ENCODE measurements around the gene ISM1.

Gene ISM1

DNA sequence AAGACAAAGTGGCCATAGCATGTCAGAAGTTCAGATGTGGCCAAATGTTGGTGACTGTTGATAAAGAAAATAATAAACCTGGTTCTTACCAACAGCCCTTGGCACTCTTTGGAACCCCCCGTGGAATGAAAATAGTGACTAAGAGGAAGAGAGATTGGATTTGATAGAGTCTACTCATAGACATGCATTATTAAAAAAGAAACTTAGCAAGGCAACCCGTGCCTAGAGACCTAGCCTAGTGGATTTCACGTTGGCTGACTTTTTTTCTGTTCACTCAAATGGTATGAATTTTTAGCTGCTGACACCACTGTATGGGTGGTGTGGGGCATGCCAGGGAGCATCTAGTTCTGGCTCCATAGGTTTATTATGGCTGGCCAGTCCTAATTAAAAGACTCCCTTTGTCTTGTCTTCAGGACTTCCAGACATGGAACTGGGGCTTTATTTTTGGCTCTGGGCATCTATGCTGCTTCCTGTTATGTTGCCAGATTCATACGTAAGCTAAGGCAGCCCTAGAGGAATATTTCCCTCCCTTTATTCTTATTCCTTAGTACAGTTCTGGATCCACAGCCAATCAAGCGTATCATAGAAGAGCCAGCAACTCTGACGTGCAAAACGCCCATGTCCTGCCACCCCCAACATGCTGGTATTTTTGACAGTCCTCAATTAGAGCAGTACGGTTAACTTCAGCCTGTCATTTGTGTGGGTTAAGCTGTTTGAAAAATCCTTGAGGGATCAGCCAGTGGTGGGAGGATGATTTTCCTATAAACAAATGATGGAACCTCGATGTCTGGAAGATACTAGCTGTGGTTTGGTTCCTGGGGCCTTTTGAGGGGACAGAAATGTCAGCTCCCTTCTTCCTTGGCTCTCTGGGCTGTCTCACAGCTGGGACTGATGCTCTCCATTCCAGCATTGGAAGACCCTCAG is 127.5 kb downstream of the ISM1 start:
- no peak for DNase-seq (ENCODE audit: low spot score)

- DNase-seq (ENCODE audit: low spot score), result no peak
These were observed 128.1 kb downstream of the ISM1 start for GRCh38 chr20:13349235-13349604.

Data from LoVo (cell line).